ENCODE results near the gene COLEC12. TPM values are rescaled to one million over a fixed set of nuclear protein-coding genes. Genes with fewer than 3 reads are reported as not detected.

COLEC12 gene
- total RNA-seq, 1 experiment from 2014 or later = 0.03 TPM

DNA sequence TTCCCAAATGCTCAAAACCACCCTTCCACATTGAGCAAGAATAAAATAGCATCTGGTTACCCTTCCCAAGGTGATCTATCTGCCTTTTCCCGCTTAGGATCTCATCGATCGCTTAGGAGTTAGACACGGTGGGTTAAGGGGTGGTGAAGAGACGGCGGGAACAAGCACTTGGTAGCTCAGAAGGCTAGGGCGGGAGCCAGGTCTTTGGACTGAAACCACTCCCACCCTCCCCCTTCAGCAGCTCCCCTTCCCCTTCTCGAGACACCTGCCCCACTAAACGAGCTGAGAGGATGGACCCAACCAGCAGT, 233.2 kb downstream of the COLEC12 start:
- H3K9me3 ChIP-seq (ENCODE audit: control insufficient read depth, insufficient read depth, low read depth, low read length) = no peaks in the 10 kb centered on the region
- ChIA-PET POLR2A (no interaction called here), CTCF (no interaction called here)
- in situ Hi-C loops (cut with HindIII; ENCODE audit: low pct_unique_long_range_greater_than_20kb, low sequenced_read_pairs) = no loop called here
- no peaks in the 10 kb centered on the region for H3K27me3 ChIP-seq (ENCODE audit: control insufficient read depth, insufficient read depth, low read length)
- no TSS peak for BruUV-seq (replicated peaks)
- ATAC-seq = peak; percentile 64
- peak overlapping the region; percentile 89 to 95 for H3K4me3 ChIP-seq (ENCODE audit: low read depth in 2 of 2, low read length in 2 of 2)
- H3K4me1 ChIP-seq (ENCODE audit: control insufficient read depth, insufficient read depth, low read length) = peaks cover 9% of the 10 kb centered on the region
- intact Hi-C loops (cut with micrococcal nuclease; ENCODE audit: unreplicated experiment) = no loop called here
- no peak for DNase-seq (ENCODE audit: low read depth, low spot score)
- H3K36me3 ChIP-seq (ENCODE audit: control insufficient read depth, insufficient read depth, low read length) = peaks cover 4% of the 10 kb centered on the region
- peak overlapping the region; percentile 95 for H3K27ac ChIP-seq (ENCODE audit: low read length)
- no peak for TF ChIP-seq POLR2AphosphoS5 (IDR thresholded peaks at IDR 0.05; ENCODE audit: low read depth, low read length)

Other genes starting within 250 kb of the COLEC12 start
- gene THOC1, start 232.7 kb downstream of the COLEC12 start, total RNA-seq (2021; ENCODE audit: unreplicated experiment) = 33.3 TPM
- gene CETN1, start 79.7 kb upstream of the COLEC12 start, total RNA-seq (2021; ENCODE audit: unreplicated experiment) = not detected
- gene CLUL1, start 96.3 kb upstream of the COLEC12 start, total RNA-seq (2021; ENCODE audit: unreplicated experiment) = 0.46 TPM
- 202 TPM for gene TYMS, start 157.0 kb upstream of the COLEC12 start, total RNA-seq (2021; ENCODE audit: unreplicated experiment)
- 53.7 TPM for gene ENOSF1, start 211.9 kb upstream of the COLEC12 start, total RNA-seq (2021; ENCODE audit: unreplicated experiment)

Data from Panc1 (cell line).